ENCODE results near the gene NTM. TPM values are rescaled to one million over a fixed set of nuclear protein-coding genes. Genes with fewer than 3 reads are reported as not detected.
"Not testable (repeated sequence)": the region's sequence is repeated elsewhere in the genome, so short reads cannot be mapped to it uniquely, and the experiment has no call there.

The NTM gene
- total RNA-seq, 2 experiments from 2014 or later: not detected

GRCh38 chr11:131422496-131422895 is 52.1 kb downstream of the NTM start:
- TF ChIP-seq CTCF (IDR thresholded peaks at IDR 0.05): no peak

GRCh38 chr11:131423688-131424087 is 53.3 kb downstream of the NTM start:
- DNase-seq (no peak), ATAC-seq (no peak)
- Mint-ChIP-seq H3K36me3 (ENCODE audit: low read depth) (no peaks in the 10 kb centered on the region), H3K27ac (no peak overlapping the region), H3K9me3 (peaks cover 2% of the 10 kb centered on the region), H3K4me3 (no peak overlapping the region), H3K4me1 (ENCODE audit: low read depth) (no peaks in the 10 kb centered on the region), H3K27me3 (no peaks in the 10 kb centered on the region)
- ChIA-PET CTCF (no interaction called here), POLR2A (no interaction called here)
- TF ChIP-seq CTCF (IDR thresholded peaks at IDR 0.05): no peak
- intact Hi-C loops (cut with micrococcal nuclease): no loop called here

More at GRCh38 chr11:131422496-131422895, 52.1 kb downstream of the NTM start:
- Mint-ChIP-seq H3K9me3 (no peaks in the 10 kb centered on the region), H3K4me3 (no peak overlapping the region), H3K36me3 (ENCODE audit: low read depth) (no peaks in the 10 kb centered on the region), H3K27ac (no peak overlapping the region), H3K27me3 (no peaks in the 10 kb centered on the region), H3K4me1 (ENCODE audit: low read depth) (no peaks in the 10 kb centered on the region)
- DNase-seq (no peak), ATAC-seq (no peak)
- intact Hi-C loops (cut with micrococcal nuclease): no loop called here
- ChIA-PET CTCF (no interaction called here), POLR2A (no interaction called here)

GRCh38 chr11:131424257-131424876 is 54.0 kb downstream of the NTM start:
- H3K4me3 Mint-ChIP-seq; H3K27me3 Mint-ChIP-seq; POLR2A ChIA-PET; H3K9me3 Mint-ChIP-seq; intact Hi-C loops (cut with micrococcal nuclease); H3K27ac Mint-ChIP-seq; ATAC-seq; DNase-seq; CTCF ChIA-PET; H3K36me3 Mint-ChIP-seq (ENCODE audit: low read depth); H3K4me1 Mint-ChIP-seq (ENCODE audit: low read depth): not testable (repeated sequence)

- ChIA-PET CTCF (no interaction called here), POLR2A (no interaction called here)
- Mint-ChIP-seq H3K27ac (no peak overlapping the region), H3K4me1 (ENCODE audit: low read depth) (no peaks in the 10 kb centered on the region), H3K4me3 (no peak overlapping the region), H3K27me3 (no peaks in the 10 kb centered on the region), H3K36me3 (ENCODE audit: low read depth) (no peaks in the 10 kb centered on the region), H3K9me3 (peaks cover 2% of the 10 kb centered on the region)
- no peak for ATAC-seq
- DNase-seq: no peak
- intact Hi-C loops (cut with micrococcal nuclease): no loop called here
- no peak for TF ChIP-seq CTCF (IDR thresholded peaks at IDR 0.05)
Measured at GRCh38 chr11:131425285-131425684, 54.9 kb downstream of the NTM start.

- H3K36me3 Mint-ChIP-seq (ENCODE audit: low read depth): no peaks in the 10 kb centered on the region
- no peaks in the 10 kb centered on the region for H3K4me1 Mint-ChIP-seq (ENCODE audit: low read depth)
- H3K9me3 Mint-ChIP-seq: peaks cover 2% of the 10 kb centered on the region
- ChIA-PET CTCF (no interaction called here), POLR2A (no interaction called here)
- no peak for TF ChIP-seq CTCF (IDR thresholded peaks at IDR 0.05)
- no peaks in the 10 kb centered on the region for H3K27me3 Mint-ChIP-seq
- DNase-seq (no peak), ATAC-seq (no peak)
- no peak overlapping the region for H3K4me3 Mint-ChIP-seq
- intact Hi-C loops (cut with micrococcal nuclease): no loop called here
- no peak overlapping the region for H3K27ac Mint-ChIP-seq
Measured at GRCh38 chr11:131428853-131429252, 58.4 kb downstream of the NTM start.
